Measurements from ENCODE around the gene OPTN.

GRCh38 chr10:13080643-13081042 is 19.3 kb upstream of the OPTN start:
- no peak for TF ChIP-seq REST (IDR thresholded peaks at IDR 0.05; ENCODE audit: borderline replicate concordance)
- no peak for TF ChIP-seq CTCF (IDR thresholded peaks at IDR 0.05; ENCODE audit: poor library complexity, severe bottlenecking)
- no peak for TF ChIP-seq EP300 (conservative IDR thresholded peaks at IDR 0.05; ENCODE audit: poor library complexity, severe bottlenecking)
- no peak for TF ChIP-seq RAD21 (conservative IDR thresholded peaks at IDR 0.05)
- no peak for TF ChIP-seq EZH2 (IDR thresholded peaks at IDR 0.05; ENCODE audit: borderline replicate concordance, insufficient read depth, low read length, poor library complexity, severe bottlenecking)
- no peak for TF ChIP-seq POLR2AphosphoS5 (IDR thresholded peaks at IDR 0.05)
- TF ChIP-seq MXI1 (conservative IDR thresholded peaks at IDR 0.05; ENCODE audit: poor library complexity, severe bottlenecking): no peak
- TF ChIP-seq TAF1 (IDR thresholded peaks at IDR 0.05; ENCODE audit: low read depth): no peak
- TF ChIP-seq SMC3 (conservative IDR thresholded peaks at IDR 0.05; ENCODE audit: poor library complexity): no peak
